COLO668 (cell line): ENCODE measurements around the gene PBX3.
"Not testable (repeated sequence)": the region's sequence is repeated elsewhere in the genome, so short reads cannot be mapped to it uniquely, and the experiment has no call there.

ENCODE experiments used
- DNase-seq: peaks from one replicate; lab custom pipeline; 2025; ENCODE audit not compliant: unreplicated experiment; lab: John Stamatoyannopoulos, UW

Gene PBX3

GRCh38 chr9:125821078-125821477 is 73.9 kb downstream of the PBX3 start:
- DNase-seq = no peak

DNA sequence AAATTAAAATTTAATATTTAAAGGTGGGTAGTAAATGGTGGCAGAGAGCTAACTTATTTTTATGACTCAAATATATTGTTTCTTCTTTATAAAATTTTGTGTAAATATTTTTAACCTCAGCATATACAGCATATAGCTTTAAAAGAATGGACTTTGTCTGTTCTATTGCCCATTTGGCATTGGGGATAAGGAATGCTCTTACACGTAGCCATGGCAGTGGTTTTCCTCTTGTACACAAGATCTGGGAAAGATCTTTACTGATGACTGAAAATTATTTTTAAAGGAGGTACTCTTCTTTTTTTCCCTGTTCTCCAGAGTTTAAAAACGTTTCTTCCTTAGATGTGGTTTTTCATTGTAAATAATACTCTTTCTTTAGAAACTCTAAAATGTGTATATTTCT is 75.0 kb downstream of the PBX3 start:
- no peak for DNase-seq

- DNase-seq = no peak
These were observed 75.7 kb downstream of the PBX3 start for GRCh38 chr9:125822902-125823301.

- DNase-seq = not testable (repeated sequence)
These were observed 76.8 kb downstream of the PBX3 start for GRCh38 chr9:125823874-125824406.

DNA sequence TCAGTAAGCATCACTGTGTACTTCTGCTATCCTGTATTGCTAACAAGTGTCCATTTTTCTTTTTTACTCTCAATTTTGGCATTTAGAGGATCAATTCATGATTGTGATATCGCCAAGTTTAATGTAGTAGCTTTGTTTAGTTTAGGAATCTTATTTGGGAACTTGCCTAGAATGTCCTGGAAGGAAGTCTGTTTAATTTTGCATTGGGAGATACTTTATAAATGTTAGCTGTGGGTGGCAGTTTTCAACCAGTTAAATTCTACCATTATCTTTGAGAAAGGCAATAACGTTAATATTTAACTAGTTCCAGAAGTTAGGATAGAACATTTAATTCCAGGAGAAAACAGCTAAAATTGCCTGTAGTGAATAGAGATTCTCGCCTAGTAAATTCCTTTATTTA is 78.6 kb downstream of the PBX3 start:
- DNase-seq = no peak

DNA sequence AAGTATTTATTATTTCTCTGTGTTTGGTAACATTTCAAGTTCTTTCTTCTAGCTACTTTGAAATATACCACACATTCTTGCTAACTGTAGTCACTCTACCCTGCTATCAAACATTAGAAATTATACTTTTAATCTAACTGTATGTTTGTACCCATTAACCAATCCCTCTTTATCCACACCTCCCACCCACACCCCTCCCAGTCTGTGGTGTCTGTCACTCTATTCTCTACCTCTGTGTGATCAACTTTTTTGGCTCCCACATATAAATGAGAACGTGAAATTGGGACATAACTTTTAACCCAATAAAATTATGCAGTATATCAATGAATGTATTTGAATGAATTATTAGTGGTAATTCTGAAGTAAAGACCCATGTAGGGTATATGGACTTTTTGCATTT is 79.7 kb downstream of the PBX3 start:
- no peak for DNase-seq

- DNase-seq = no peak
These were observed 82.6 kb downstream of the PBX3 start for GRCh38 chr9:125829743-125830142.

GRCh38 chr9:125831054-125831453 is 83.9 kb downstream of the PBX3 start:
- no peak for DNase-seq

DNA sequence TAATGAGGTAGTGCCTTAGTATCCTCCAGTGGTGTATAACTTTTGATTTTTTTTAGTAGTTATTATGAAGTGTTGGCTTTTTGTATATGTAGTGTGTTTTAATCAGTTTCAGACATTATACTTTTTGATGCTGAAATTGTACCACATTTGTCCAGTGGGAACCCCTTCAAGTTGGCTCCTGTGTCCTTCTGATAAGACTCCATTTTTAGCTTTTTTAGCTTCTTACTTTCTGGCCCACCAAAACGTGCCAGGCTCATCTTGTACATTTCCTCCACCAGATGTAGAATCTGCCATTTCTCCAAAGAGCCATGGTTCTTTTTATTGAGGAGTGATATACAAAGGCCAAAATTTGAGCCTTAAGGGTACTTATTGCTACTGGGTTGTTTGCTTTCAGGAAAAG is 84.4 kb downstream of the PBX3 start:
- DNase-seq = no peak

DNA sequence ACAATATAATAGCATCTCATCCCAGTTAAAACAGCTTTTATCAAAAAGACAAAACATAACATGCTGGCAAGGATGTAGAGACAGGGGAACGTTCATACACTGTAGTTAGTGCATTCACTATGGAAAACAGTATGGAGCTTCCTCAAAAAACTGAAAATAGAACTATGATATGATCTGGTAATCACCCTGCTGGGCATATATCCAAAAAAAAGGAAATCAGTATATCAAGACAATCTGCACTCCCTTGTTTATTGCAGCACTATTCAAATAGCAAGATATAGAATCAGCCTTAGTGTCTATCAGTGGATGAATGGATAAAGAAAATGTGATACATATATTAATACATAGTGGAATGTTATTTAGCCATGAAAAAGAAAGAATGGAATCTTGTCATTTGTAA is 88.5 kb downstream of the PBX3 start:
- no peak for DNase-seq

DNA sequence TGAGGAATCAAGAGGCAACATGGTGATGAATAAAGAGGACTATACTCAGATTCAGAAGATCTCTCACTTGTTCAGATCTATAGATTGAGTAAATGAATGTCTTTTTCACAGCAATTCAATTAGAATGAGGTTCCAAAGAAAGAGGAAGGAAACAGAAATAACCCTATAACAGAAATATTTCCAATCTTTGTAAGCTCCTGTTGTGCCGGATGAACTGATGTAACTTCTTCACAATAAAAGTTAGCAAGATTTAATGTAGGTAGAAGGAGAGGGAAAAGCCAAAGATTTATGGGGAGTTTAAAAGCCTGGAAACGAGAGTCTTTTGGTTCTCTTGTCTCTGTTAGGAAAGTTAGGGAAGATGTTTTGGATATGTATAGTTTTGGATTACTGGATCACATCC is 92.1 kb downstream of the PBX3 start:
- DNase-seq = no peak

- no peak for DNase-seq
These were observed 94.3 kb downstream of the PBX3 start for GRCh38 chr9:125841444-125841843.

DNA sequence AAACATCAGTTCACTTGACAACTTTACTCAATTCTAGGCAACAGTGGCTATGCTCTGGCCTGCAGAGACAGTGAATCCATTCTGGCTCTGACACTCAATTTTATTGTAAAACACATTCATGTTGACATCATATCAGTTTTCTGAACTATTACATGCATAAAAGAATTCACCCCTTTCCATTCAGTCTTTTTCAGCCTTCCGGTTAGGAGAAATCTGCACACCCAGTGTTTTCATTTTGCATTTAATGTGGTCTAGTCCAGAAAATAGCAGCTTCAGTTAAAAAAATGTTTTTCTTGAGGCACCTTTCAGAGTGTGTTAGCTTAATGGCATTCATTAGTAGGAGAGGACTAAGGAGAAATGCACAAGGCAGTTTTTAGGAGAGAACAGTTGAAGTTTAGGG is 95.1 kb downstream of the PBX3 start:
- DNase-seq = no peak

DNA sequence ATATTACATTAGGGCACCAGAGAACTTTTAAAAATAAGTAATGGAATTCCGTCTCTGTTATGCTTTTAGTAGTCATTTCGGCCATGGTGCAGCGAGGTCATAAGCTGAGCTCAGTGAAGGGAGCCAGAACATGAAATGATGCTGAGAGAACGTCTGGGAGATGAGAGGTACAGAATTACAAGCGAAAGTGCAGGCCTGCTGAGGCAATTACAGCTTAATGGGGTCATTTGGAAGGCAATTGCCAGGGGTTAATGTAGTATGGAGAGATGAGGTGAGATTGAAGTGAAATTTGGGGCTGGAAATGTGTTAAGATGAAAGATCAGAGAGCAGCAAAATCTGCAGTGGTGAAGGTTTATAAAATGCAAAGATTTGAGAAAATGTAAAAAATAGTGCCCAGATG is 96.5 kb downstream of the PBX3 start:
- DNase-seq = no peak

DNA sequence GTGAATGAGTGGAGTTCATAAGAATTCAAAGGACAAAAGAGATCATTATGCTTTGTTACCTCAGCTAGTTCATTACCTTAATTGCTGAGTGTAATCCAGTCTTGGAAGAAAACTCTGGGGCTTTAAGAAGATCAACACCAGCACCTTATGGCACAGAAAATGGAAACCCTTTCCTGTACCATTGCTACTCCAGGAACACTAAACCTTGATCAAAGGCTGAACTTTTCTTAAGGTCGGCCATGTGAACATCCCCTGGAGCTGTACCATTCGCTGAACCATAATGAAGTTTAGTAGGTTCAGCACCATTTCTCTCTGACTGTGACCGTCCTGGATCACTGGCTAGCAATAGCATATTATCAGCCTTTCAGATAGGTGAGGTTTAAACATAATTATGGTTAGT is 97.4 kb downstream of the PBX3 start:
- no peak for DNase-seq

- no peak for DNase-seq
These were observed 98.2 kb downstream of the PBX3 start for GRCh38 chr9:125845271-125845808.

DNA sequence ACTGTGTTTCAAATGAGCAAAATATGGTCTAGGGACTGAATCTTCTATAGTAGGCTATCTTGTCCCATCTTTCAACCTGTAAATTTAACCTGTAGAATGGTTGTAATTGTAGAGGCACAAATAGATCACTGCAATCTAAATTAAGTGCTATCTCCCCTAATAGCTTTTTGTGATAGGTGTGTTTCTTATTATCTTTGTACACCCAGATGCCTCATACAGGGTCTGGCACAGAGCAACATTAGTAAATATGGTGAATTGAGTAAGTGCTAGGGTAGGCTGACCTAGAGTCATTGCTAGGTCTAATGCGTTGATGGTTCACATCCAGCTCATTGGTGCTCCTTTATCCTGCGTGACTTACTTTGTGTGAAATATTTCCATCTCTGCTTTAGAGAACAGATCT is 100.6 kb downstream of the PBX3 start:
- no peak for DNase-seq

DNA sequence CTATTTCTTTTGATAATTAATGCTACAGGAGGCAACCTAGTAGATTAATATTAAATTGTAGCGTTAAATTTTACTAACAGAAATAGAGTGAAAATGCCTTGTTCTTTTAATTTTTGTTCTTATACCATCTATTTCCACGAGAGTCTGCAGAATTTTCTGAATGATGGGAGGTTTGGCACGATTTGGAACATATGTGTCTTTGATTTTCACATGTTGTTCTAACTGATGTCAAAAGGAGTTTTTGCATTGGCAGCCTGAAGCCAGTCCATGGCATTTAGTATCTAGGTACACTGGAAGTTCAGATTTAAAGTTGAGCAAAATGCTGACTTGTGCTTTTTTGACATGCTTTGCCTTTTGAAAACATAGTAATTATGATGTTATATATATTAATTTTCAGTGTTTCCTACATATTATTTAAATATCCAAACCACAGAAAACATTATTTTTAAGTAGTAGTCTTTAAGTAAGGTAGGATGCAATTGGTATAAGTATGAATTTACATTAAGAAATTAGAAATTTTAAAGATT is 103.0 kb downstream of the PBX3 start:
- DNase-seq = no peak

DNA sequence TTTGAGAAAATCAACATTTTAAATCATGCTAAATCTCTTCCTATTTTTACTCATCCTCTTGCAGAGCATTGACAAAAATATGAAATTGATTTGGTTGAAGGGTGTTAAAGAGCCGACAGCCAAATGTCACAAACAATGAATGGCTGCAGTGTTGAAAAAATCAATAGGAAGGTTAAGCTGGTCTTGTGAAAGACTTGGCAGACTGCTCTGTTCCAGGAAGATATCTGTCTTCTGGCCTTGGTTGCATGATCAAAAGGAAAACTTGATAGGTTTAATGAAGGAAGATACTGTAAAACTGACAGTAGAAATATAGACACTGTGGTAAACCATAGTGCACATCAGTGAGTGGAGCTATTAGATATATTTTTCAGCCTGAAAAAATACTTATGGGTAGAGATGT is 103.6 kb downstream of the PBX3 start:
- DNase-seq = no peak

- no peak for DNase-seq
These were observed 104.8 kb downstream of the PBX3 start for GRCh38 chr9:125851979-125852378.

- DNase-seq = no peak
These were observed 105.2 kb downstream of the PBX3 start for GRCh38 chr9:125852386-125852785.

DNA sequence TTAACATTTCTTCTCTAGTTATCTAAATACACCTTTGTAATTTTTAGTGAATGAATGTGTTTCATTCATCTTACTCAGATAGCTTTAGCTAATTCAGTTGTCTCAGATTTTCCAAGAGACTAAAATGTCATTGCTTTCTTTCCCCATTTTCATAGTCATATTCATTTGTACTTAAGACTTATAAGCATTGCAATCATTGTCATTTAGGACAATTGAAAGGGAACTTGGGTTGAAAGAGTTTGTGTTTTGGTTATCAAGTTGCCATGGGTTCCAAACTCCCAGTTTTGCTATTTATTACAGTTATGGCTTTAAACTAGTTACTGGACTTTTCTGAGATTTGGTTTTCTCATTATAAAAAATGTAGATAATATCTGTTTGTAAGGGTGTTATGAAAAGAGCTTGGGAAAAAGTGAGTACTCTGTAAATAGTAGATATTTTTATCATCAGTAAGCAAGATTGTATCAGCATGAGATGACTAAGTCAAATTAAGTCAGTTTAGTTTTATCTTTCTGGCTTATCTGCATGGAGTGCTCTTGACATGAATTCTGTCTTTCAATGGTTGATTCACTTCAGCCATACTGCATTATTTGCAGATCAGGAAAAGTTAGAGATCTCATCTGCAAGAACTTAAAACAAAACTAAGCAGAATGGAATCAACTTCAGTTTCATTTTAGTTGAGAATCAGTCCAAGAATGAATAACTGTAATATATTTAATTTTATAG is 107.5 kb downstream of the PBX3 start:
- DNase-seq = no peak

- no peak for DNase-seq
These were observed 109.2 kb downstream of the PBX3 start for GRCh38 chr9:125856331-125856730.
